Endothelial cell of umbilical vein (primary cell): ENCODE measurements around the gene TRAPPC3. TPM values are rescaled to one million over a fixed set of nuclear protein-coding genes. Genes with fewer than 3 reads are reported as not detected.
A peak's percentile ranks its signal among the peaks of the same experiment; 100 is the strongest.

Experiments used
- BruUV-seq: library from RNA; stranded (reverse); fragments of 400-500 nt; replicated peaks from 2 replicates; lab custom pipeline; 2021; lab: Mats Ljungman, UMichigan
- CTCF ChIA-PET: fragments of 300-600, 350-600 bp; sonication (Branson Sonifier 250); formaldehyde crosslinking; loops from one replicate; lab custom pipeline; 2021; ENCODE audit warnings: antibody characterized with exemption, inconsistent platforms; lab: Charles Lee
- POLR2A ChIA-PET: fragments of 300-600, 350-600 bp; sonication (Branson Sonifier 250); formaldehyde crosslinking; loops from one replicate; lab custom pipeline; 2021; ENCODE audit warnings: antibody characterized with exemption, inconsistent platforms; lab: Charles Lee
- DNase-seq: peaks from one replicate; pipeline ENCODE4 v3.0.0-alpha.2; 2011; ENCODE audit warnings: low read depth, low spot score
- FAIRE-seq: peaks from 2 replicates; lab custom pipeline; 2011; peaks lifted over from hg19 to GRCh38; lab: Jason Lieb, UNC
- H2AFZ ChIP-seq: 2 replicates; pipeline ENCODE4 v1.6.0; 2012; ENCODE audit warnings: low read depth, low read length, control low read depth, inconsistent platforms
- H3K27ac ChIP-seq: 2 replicates; pipeline ENCODE4 v1.5.1; 2011; ENCODE audit warnings: low read depth, mild to moderate bottlenecking, control low read depth, low read length, moderate library complexity; ENCODE audit not compliant: insufficient read depth
- H3K27me3 ChIP-seq, 2 experiments: 2 replicates each; pipeline versions ENCODE4 v1.6.0 to v1.6.1; 2011; ENCODE audit warnings: low read length in 2 of 2, mixed read lengths in 1 of 2; ENCODE audit not compliant: control insufficient read depth in 2 of 2, insufficient read depth in 2 of 2
- H3K36me3 ChIP-seq, 2 experiments: 2 replicates in 1 of 2; 3 replicates in 1 of 2; pipeline ENCODE4 v1.5.1; 2011; ENCODE audit warnings: low read length in 2 of 2, mild to moderate bottlenecking in 1 of 2, moderate library complexity in 1 of 2; ENCODE audit not compliant: control insufficient read depth in 2 of 2, insufficient read depth in 2 of 2; ENCODE audit errors: extremely low read depth in 1 of 2
- H3K4me1 ChIP-seq: 3 replicates; pipeline ENCODE4 v1.5.1; 2011; ENCODE audit warnings: mild to moderate bottlenecking, low read length; ENCODE audit not compliant: control insufficient read depth, insufficient read depth; ENCODE audit errors: extremely low read depth
- H3K4me2 ChIP-seq: 2 replicates; pipeline ENCODE4 v1.6.1; 2011; ENCODE audit warnings: low read length, control low read depth, mixed read lengths; ENCODE audit not compliant: insufficient read depth
- H3K4me3 ChIP-seq, 3 experiments: fragments of 200-600 bp in 1 of 3; sonication (generic), shearing (Covaris generic) in 1 of 3; replicated peaks in 1 of 3; 2 replicates each; pipeline ENCODE4 v1.5.1; 2011 to 2016; ENCODE audit warnings: control low read depth in 3 of 3, low read length in 3 of 3, mild to moderate bottlenecking in 2 of 3, inconsistent platforms in 1 of 3, low read depth in 1 of 3, moderate library complexity in 1 of 3; ENCODE audit not compliant: insufficient read depth in 1 of 3
- H3K79me2 ChIP-seq: 2 replicates; pipeline ENCODE4 v1.6.0; 2012; ENCODE audit warnings: low read length, inconsistent platforms; ENCODE audit not compliant: control insufficient read depth, insufficient read depth
- H3K9ac ChIP-seq: replicated peaks from 2 replicates; pipeline ENCODE3; 2011; ENCODE audit warnings: low read length, control low read depth; ENCODE audit not compliant: insufficient read depth; ENCODE audit errors: extremely low read depth
- H3K9me1 ChIP-seq: replicated peaks from 3 replicates; pipeline ENCODE4 v1.6.0; 2011; ENCODE audit warnings: mild to moderate bottlenecking, low read length; ENCODE audit not compliant: control insufficient read depth, insufficient read depth; ENCODE audit errors: extremely low read depth
- H3K9me3 ChIP-seq: replicated peaks from 2 replicates; pipeline ENCODE4 v1.5.1; 2012; ENCODE audit warnings: low read length, inconsistent platforms; ENCODE audit not compliant: control insufficient read depth, insufficient read depth
- H4K20me1 ChIP-seq: replicated peaks from 2 replicates; pipeline ENCODE3; 2011; ENCODE audit warnings: mild to moderate bottlenecking, low read length; ENCODE audit not compliant: control insufficient read depth, insufficient read depth; ENCODE audit errors: extremely low read depth
- EZH2 ChIP-seq: IDR thresholded peaks from 2 replicates; pipeline ENCODE4 v1.6.1; 2012; ENCODE audit warnings: borderline replicate concordance, low read depth, mild to moderate bottlenecking, moderate library complexity, low read length, inconsistent platforms; ENCODE audit not compliant: severe bottlenecking
- FOS ChIP-seq: IDR thresholded peaks from 2 replicates; pipeline ENCODE4 v1.6.1; 2011; ENCODE audit warnings: mild to moderate bottlenecking, low read length, moderate library complexity, borderline replicate concordance; ENCODE audit not compliant: insufficient read depth
- GATA2 ChIP-seq: IDR thresholded peaks from 2 replicates; pipeline ENCODE4 v1.7.0; 2011; ENCODE audit warnings: low read depth, mild to moderate bottlenecking, moderate library complexity, mixed read lengths, low read length; ENCODE audit not compliant: insufficient read length, insufficient read depth
- JUN ChIP-seq: IDR thresholded peaks from 2 replicates; pipeline ENCODE4 v1.6.1; 2011; ENCODE audit warnings: borderline replicate concordance, low read depth; ENCODE audit not compliant: insufficient read length, insufficient read depth
- MAX ChIP-seq: IDR thresholded peaks from 2 replicates; pipeline ENCODE4 v1.6.1; 2011; ENCODE audit not compliant: insufficient read depth, insufficient read length
- MYC ChIP-seq: IDR thresholded peaks from one replicate; pipeline ENCODE4 v1.6.1; 2011; ENCODE audit warnings: mild to moderate bottlenecking, low read depth, low read length
- POLR2A ChIP-seq: IDR thresholded peaks from 2 replicates; pipeline ENCODE4 v1.6.1; 2012; ENCODE audit warnings: low read depth, mild to moderate bottlenecking, control low read depth, low read length
- POLR2AphosphoS5 ChIP-seq: IDR thresholded peaks from 2 replicates; pipeline ENCODE4 v1.6.1; 2012; ENCODE audit warnings: low read depth, mild to moderate bottlenecking, control low read depth, low read length, moderate library complexity; ENCODE audit not compliant: insufficient read depth
- dilution Hi-C: fragments of 300-500 bp; cut with MboI; formaldehyde crosslinking; loops from one replicate; pipeline ENCODE4 v1.15.0; 2019; ENCODE audit warnings: low sequenced_read_pairs; ENCODE audit not compliant: extremely low pct_ligation_motif_present
- intact Hi-C: fragments of 100-400 bp; cut with micrococcal nuclease; formaldehyde crosslinking; loops from one replicate; pipeline ENCODE4 v1.10.0; 2022
- polyA plus RNA-seq, 4 experiments: library from polyadenylated mRNA; depleted of rRNA in 3 of 4; stranded (reverse) in 3 of 4; unstranded in 1 of 4; fragments of >200 nt; gene quantifications; 2 replicates each; pipeline versions ENCODE4 v1.2.1 to v1.2.3, GENCODE V29; 2011 to 2012; ENCODE audit warnings: missing spikeins in 1 of 4
- total RNA-seq: library from RNA; stranded (reverse); gene quantifications from 2 replicates; pipeline ENCODE4 v1.2.3, GENCODE V29; 2021
- TF ChIP-seq, protein P1 (sequence below), 2 donors: IDR thresholded peaks; 1 replicate in 1 of 2; 2 replicates in 1 of 2; pipeline ENCODE4 v1.5.1; 2011; ENCODE audit warnings: low read length in 2 of 2, mild to moderate bottlenecking in 2 of 2, moderate library complexity in 2 of 2, control low read depth in 1 of 2, inconsistent platforms in 1 of 2, low read depth in 1 of 2; ENCODE audit not compliant: insufficient read depth in 1 of 2; ENCODE audit errors: extremely low read depth in 1 of 2

TRAPPC3 gene
- total and polyA plus RNA-seq, 2 donors (not counting 3 experiments of a cell fraction or from before 2014, with no cell fraction given), result 93.4 to 125 TPM

DNA sequence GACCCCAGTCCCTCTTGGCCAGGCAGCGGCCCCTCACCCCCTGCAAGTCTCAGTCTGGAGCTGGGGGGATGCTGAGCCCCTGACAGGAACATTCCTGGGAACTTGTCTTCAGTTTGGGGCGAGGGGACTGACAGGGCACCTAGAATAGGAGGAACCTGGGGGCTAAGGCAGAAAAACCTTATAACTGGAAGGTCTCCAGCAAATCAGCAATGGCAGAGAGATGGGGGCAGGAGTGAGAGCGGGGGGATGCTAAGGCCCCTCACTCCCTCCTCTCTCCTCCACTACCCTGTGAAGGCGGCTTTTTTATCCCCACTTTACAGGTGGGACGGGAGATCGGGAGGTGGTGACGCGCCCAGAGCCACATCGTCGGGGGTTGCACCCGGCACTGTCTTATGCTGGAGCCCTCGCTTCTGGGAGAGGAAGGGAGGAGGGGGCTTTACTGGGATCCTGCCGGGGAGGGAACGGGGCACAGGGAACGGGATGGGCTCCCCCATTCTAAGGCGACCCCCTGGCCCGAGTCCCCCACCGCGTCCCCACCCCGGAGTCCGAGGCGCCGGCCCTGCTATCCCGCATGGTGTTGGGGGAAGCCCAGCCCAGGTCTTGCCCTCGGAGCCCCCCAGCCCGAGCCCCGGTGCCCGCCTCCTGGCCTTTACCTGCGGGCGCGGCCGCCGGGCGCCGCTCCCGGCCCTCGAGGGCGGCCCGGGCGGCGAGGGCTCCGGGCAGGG lies 24.7 kb downstream of the TRAPPC3 start:
- no peaks in the 10 kb centered on the region for H3K36me3 ChIP-seq
- DNase-seq, result no peak
- intact Hi-C loops (no loop called here), dilution Hi-C loops (no loop called here)
- no peak overlapping the region for H3K4me2 ChIP-seq
- TF ChIP-seq POLR2A, result no peak
- TF ChIP-seq GATA2, result no peak
- no peak for TF ChIP-seq FOS
- no peak for TF ChIP-seq JUN
- no peak for TF ChIP-seq POLR2AphosphoS5
- no peak for TF ChIP-seq EZH2
- TF ChIP-seq, protein P1, sequence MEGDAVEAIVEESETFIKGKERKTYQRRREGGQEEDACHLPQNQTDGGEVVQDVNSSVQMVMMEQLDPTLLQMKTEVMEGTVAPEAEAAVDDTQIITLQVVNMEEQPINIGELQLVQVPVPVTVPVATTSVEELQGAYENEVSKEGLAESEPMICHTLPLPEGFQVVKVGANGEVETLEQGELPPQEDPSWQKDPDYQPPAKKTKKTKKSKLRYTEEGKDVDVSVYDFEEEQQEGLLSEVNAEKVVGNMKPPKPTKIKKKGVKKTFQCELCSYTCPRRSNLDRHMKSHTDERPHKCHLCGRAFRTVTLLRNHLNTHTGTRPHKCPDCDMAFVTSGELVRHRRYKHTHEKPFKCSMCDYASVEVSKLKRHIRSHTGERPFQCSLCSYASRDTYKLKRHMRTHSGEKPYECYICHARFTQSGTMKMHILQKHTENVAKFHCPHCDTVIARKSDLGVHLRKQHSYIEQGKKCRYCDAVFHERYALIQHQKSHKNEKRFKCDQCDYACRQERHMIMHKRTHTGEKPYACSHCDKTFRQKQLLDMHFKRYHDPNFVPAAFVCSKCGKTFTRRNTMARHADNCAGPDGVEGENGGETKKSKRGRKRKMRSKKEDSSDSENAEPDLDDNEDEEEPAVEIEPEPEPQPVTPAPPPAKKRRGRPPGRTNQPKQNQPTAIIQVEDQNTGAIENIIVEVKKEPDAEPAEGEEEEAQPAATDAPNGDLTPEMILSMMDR (IDR thresholded peaks at IDR 0.05; ENCODE audit: extremely low read depth in 1 of 2, insufficient read depth in 1 of 2, low read depth in 1 of 2, low read length in 2 of 2), result no peak
- no peak for TF ChIP-seq MAX
- no peak for TF ChIP-seq MYC
- ChIA-PET CTCF (no interaction called here), POLR2A (no interaction called here)
- H3K9me3 ChIP-seq, result no peaks in the 10 kb centered on the region
- no peak for FAIRE-seq
- peaks cover 5 to 9% of the 10 kb centered on the region in 2 experiments for H3K27me3 ChIP-seq
- H3K79me2 ChIP-seq, result no peaks in the 10 kb centered on the region
- H3K4me1 ChIP-seq, result no peaks in the 10 kb centered on the region
- no peak overlapping the region for H3K4me3 ChIP-seq
- no peak overlapping the region for H3K27ac ChIP-seq
- H3K9ac ChIP-seq, result no peak overlapping the region
- H4K20me1 ChIP-seq, result no peaks in the 10 kb centered on the region
- H3K9me1 ChIP-seq, result no peaks in the 10 kb centered on the region
- H2AFZ ChIP-seq, result peak overlapping the region; percentile 40
- BruUV-seq, result no TSS peak
